Measurements from ENCODE around the gene SWAP70. TPM values are rescaled to one million over a fixed set of nuclear protein-coding genes. Genes with fewer than 3 reads are reported as not detected.

Gene SWAP70
- total RNA-seq, 2 donors from 2014 or later, result 18.7 to 33.4 TPM

DNA sequence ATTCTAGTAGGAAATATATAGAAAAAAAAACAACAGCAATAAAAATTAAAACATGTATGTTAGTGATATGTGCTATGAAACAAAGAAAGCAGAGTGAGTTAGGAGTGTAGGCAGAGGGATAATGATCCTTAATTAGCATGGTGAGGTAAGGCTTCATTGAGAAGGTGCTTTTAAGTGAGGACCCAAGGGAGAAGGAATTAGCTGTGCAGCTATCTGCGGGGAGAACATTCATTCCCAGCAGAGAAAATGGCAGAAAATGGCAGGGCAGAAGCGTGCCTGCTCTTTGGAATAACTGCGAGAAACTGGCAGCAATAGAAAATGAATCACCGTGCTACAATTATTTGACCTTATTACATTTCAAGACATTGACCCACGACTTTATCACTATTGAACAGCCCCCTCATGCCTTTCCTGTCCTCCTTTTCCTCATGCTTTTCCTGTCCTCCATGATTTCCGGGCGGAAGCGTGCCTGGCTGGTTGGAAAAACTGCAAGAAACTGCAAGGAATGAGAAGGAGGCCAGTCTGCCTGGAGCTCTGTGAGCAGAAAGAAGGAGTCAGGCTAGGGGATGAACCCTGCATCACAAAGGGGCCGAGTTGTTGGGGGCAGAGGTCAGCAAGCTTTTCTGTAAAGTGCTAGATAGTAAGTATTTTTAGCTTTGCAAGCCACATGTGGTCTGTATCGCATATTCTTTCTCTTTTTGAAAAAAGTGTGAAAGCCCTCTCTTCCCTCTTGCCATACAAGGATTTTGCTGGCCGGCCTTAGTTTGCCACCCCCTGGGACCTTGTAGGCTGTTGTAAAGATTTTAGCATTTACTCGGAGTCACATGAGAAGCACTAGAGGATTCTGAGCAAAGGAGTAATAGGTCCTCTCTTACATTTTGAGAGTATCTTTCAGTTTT, 37.1 kb upstream of the SWAP70 start:
- peak; percentile 58 for DNase-seq (ENCODE audit: low spot score)
- peak overlapping the region in 1 of 2 donors; percentile 24 for H3K27ac ChIP-seq

DNA sequence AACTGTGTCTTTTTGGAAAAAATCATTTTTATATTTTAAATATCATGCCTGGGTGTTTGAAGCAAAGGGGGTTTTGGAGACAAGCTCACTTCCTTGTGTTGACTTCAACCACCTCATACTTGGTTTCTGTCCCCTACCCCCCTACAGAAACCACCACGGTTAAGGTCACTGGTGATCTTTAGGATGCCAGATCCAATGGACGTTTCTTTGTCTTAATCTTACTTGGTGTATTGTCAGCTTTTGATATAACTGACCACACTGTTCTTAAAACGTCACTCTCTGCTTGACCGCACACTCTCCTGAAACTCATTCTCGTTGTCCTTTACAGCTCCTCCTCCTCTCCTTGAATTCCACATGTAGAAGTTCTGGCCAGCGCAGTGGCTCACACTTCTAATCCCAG, 34.8 kb upstream of the SWAP70 start:
- DNase-seq (ENCODE audit: low spot score), result no peak
- Histone ChIP-seq H3K9me3 (no peaks in the 10 kb centered on the region), H3K36me3 (no peaks in the 10 kb centered on the region), H3K4me1 (peaks cover 0 to 12% of the 10 kb centered on the region in 2 donors), H3K4me3 (no peak overlapping the region), H3K27ac (no peak overlapping the region), H3K27me3 (no peaks in the 10 kb centered on the region)
- TF ChIP-seq, protein P1, sequence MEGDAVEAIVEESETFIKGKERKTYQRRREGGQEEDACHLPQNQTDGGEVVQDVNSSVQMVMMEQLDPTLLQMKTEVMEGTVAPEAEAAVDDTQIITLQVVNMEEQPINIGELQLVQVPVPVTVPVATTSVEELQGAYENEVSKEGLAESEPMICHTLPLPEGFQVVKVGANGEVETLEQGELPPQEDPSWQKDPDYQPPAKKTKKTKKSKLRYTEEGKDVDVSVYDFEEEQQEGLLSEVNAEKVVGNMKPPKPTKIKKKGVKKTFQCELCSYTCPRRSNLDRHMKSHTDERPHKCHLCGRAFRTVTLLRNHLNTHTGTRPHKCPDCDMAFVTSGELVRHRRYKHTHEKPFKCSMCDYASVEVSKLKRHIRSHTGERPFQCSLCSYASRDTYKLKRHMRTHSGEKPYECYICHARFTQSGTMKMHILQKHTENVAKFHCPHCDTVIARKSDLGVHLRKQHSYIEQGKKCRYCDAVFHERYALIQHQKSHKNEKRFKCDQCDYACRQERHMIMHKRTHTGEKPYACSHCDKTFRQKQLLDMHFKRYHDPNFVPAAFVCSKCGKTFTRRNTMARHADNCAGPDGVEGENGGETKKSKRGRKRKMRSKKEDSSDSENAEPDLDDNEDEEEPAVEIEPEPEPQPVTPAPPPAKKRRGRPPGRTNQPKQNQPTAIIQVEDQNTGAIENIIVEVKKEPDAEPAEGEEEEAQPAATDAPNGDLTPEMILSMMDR (IDR thresholded peaks at IDR 0.05), result no peak

More for the DNA sequence above, 37.1 kb upstream of the SWAP70 start:
- no peaks in the 10 kb centered on the region for H3K36me3 ChIP-seq
- no peak overlapping the region for H3K4me3 ChIP-seq
- no peaks in the 10 kb centered on the region for H3K9me3 ChIP-seq
- peaks cover 0 to 12% of the 10 kb centered on the region in 2 donors for H3K4me1 ChIP-seq
- TF ChIP-seq, protein P1 (IDR thresholded peaks at IDR 0.05), result no peak
- no peaks in the 10 kb centered on the region for H3K27me3 ChIP-seq

DNA sequence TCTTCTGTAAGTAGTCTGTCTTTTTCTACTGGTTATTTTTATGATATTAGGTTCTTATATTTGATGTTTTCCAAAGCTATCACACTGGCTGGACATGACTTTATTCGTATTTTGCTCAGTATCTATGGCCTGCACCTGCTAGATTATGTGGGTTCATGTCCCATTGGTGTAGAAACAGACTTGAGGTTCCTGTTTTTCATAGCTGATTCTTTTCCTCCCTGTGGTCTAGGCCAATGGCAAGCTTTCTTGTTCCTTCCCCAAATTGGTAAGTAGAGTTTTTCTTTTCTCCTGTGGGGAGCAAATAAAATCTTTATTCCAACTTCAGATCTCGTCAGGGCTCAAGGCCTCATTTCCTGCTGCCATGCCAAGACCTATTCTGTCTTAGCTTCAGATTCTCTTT, 30.2 kb upstream of the SWAP70 start:
- TF ChIP-seq, protein P1 (IDR thresholded peaks at IDR 0.05), result no peak
- H3K27ac ChIP-seq, result no peak overlapping the region
- DNase-seq (ENCODE audit: low spot score), result no peak

DNA sequence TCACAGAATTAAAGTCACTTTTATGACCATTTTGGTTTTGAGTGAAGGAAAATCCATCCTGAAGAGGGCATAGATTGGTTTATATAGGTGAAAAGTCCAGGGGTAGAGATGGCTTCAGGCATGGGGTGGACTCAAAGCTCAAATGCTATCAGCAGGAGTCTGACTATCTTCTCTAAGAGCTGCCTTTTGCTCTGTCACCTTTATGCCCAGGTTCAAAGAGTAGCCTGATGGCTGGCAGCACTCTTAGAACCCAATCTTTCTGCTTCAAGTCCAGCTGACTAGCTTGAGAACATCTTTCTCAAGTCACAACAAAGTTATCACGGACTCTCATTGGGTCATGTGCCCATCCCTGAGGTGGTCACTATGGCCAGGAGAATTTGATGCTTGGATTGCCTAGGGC, 27.2 kb upstream of the SWAP70 start:
- H3K27ac ChIP-seq, result no peak overlapping the region
- TF ChIP-seq, protein P1 (IDR thresholded peaks at IDR 0.05), result no peak
- DNase-seq (ENCODE audit: low spot score), result no peak
- H3K4me1 ChIP-seq, result no peaks in the 10 kb centered on the region
- no peaks in the 10 kb centered on the region for H3K27me3 ChIP-seq
- H3K36me3 ChIP-seq, result no peaks in the 10 kb centered on the region
- no peak overlapping the region for H3K4me3 ChIP-seq
- no peaks in the 10 kb centered on the region for H3K9me3 ChIP-seq

More for the DNA sequence above, 30.2 kb upstream of the SWAP70 start:
- Histone ChIP-seq H3K4me3 (no peak overlapping the region), H3K4me1 (no peaks in the 10 kb centered on the region), H3K27me3 (no peaks in the 10 kb centered on the region), H3K9me3 (no peaks in the 10 kb centered on the region), H3K36me3 (no peaks in the 10 kb centered on the region)

DNA sequence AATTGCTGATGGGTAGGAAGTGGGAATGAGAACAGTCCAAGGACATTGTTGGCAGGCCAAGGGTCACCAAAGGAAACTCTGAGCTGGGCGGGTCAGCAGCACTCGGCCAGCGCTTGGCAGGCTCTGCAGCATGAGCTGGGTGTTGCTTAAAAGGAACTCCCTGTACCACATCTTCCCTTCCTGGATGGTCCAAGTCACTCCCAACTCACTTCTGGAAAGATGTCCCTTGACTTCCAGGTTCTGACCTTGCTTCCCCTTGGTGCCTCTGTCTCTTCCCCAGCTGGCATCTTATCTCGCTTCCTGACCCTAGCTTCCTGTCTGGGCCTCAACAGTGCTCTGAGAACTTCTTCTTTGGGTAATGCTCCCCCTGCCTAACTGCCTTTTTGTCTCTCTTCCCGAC, 24.8 kb upstream of the SWAP70 start:
- no peaks in the 10 kb centered on the region for H3K36me3 ChIP-seq
- no peaks in the 10 kb centered on the region for H3K4me1 ChIP-seq
- peak; percentile 74 for DNase-seq (ENCODE audit: low spot score)
- TF ChIP-seq, protein P1 (IDR thresholded peaks at IDR 0.05), result no peak
- no peaks in the 10 kb centered on the region for H3K27me3 ChIP-seq
- H3K9me3 ChIP-seq, result no peaks in the 10 kb centered on the region
- H3K4me3 ChIP-seq, result no peak overlapping the region
- H3K27ac ChIP-seq, result peak overlapping the region; percentile 52 to 55
